ENCODE data around the gene CDH4. TPM values are rescaled to one million over a fixed set of nuclear protein-coding genes. Genes with fewer than 3 reads are reported as not detected.

CDH4 gene
- total RNA-seq, 3 donors from 2014 or later (not counting 1 experiment from before 2014, with no cell fraction given): 0.18 TPM; not detected in 2

DNA sequence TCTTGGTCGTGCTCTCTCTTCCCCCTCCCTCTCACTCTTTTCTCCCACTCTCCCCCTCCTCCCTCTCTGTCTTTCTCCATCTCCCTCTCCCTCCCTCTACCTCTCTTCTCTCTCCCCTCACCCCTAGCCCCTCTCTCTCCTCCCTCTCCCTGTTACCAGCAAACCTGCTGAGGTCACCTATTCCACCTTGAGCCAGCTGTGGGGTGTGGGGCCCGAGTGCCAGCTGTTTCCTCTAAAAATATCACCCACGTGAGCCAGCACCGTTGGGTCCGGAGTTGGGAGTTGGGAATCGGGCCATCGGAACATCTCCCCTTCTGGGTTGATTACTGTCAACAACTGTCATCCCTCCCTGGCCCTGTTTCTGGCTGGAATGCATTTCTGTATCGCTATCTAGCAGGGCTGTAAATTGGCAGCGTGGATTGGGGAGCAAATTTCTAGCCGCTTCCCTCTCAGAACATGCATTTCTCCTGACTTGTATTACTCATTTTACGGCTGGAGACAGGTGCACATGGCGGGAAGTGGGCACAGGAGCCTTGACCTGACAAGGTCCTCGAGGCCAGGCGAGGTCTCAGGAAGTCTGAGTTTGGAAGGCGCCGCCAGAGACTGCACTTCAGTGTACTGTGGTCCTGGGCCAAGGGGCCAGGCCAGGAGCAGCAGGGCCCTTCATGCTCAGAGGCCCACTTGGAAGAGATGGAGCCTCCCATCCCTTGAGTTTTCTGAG is 165.3 kb downstream of the CDH4 start:
- DNase-seq: no peak
- Mint-ChIP-seq H3K9me3 (no peaks in the 10 kb centered on the region), H3K27me3 (ENCODE audit: low read depth in 2 of 2) (no peaks in the 10 kb centered on the region), H3K27ac (no peak overlapping the region), H3K4me1 (no peaks in the 10 kb centered on the region), H3K4me3 (no peak overlapping the region), H3K36me3 (no peaks in the 10 kb centered on the region)
- no peak for ATAC-seq
- peaks cover 33% of the 10 kb centered on the region for H3K9me3 ChIP-seq (ENCODE audit: control insufficient read depth, insufficient read depth, low read length)
- H3K27me3 ChIP-seq (ENCODE audit: control insufficient read depth, insufficient read depth, low read length): no peaks in the 10 kb centered on the region
- no peak overlapping the region for H3K27ac ChIP-seq (ENCODE audit: low read length)
- intact Hi-C loops (cut with micrococcal nuclease): no loop called here
- no peaks in the 10 kb centered on the region for H3K4me1 ChIP-seq (ENCODE audit: control insufficient read depth, insufficient read depth, low read length)
- 80% methylated on average over 16 of the region's 16 CpGs for WGBS (ENCODE audit: insufficient coverage)
- TF ChIP-seq, protein P1, sequence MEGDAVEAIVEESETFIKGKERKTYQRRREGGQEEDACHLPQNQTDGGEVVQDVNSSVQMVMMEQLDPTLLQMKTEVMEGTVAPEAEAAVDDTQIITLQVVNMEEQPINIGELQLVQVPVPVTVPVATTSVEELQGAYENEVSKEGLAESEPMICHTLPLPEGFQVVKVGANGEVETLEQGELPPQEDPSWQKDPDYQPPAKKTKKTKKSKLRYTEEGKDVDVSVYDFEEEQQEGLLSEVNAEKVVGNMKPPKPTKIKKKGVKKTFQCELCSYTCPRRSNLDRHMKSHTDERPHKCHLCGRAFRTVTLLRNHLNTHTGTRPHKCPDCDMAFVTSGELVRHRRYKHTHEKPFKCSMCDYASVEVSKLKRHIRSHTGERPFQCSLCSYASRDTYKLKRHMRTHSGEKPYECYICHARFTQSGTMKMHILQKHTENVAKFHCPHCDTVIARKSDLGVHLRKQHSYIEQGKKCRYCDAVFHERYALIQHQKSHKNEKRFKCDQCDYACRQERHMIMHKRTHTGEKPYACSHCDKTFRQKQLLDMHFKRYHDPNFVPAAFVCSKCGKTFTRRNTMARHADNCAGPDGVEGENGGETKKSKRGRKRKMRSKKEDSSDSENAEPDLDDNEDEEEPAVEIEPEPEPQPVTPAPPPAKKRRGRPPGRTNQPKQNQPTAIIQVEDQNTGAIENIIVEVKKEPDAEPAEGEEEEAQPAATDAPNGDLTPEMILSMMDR (IDR thresholded peaks at IDR 0.05): no peak
- H3K4me3 ChIP-seq (ENCODE audit: low read length): no peak overlapping the region
- no peaks in the 10 kb centered on the region for H3K36me3 ChIP-seq (ENCODE audit: control insufficient read depth, insufficient read depth, low read length)

- no peak overlapping the region for H3K4me3 Mint-ChIP-seq
- H3K36me3 Mint-ChIP-seq: no peaks in the 10 kb centered on the region
Observed at GRCh38 chr20:61419010-61419409, 166.9 kb downstream of the CDH4 start.

GRCh38 chr20:61419501-61419900 is 167.4 kb downstream of the CDH4 start:
- H3K27me3 ChIP-seq (ENCODE audit: control insufficient read depth, insufficient read depth, low read length): no peaks in the 10 kb centered on the region
- TF ChIP-seq, protein P1 (IDR thresholded peaks at IDR 0.05): no peak
- intact Hi-C loops (cut with micrococcal nuclease): no loop called here
- Mint-ChIP-seq H3K36me3 (no peaks in the 10 kb centered on the region), H3K27ac (no peak overlapping the region), H3K27me3 (ENCODE audit: low read depth in 2 of 2) (no peaks in the 10 kb centered on the region), H3K4me3 (no peak overlapping the region), H3K9me3 (no peaks in the 10 kb centered on the region), H3K4me1 (no peaks in the 10 kb centered on the region)
- no peak overlapping the region for H3K27ac ChIP-seq (ENCODE audit: low read length)
- WGBS (ENCODE audit: insufficient coverage): 76% methylated on average over 6 of the region's 6 CpGs
- DNase-seq (no peak), ATAC-seq (no peak)
- H3K4me1 ChIP-seq (ENCODE audit: control insufficient read depth, insufficient read depth, low read length): no peaks in the 10 kb centered on the region
- H3K36me3 ChIP-seq (ENCODE audit: control insufficient read depth, insufficient read depth, low read length): no peaks in the 10 kb centered on the region
- H3K4me3 ChIP-seq (ENCODE audit: low read length): no peak overlapping the region
- peaks cover 23% of the 10 kb centered on the region for H3K9me3 ChIP-seq (ENCODE audit: control insufficient read depth, insufficient read depth, low read length)

More at GRCh38 chr20:61419010-61419409, 166.9 kb downstream of the CDH4 start:
- Histone ChIP-seq H3K27ac (ENCODE audit: low read length) (no peak overlapping the region), H3K27me3 (ENCODE audit: control insufficient read depth, insufficient read depth, low read length) (no peaks in the 10 kb centered on the region), H3K36me3 (ENCODE audit: control insufficient read depth, insufficient read depth, low read length) (no peaks in the 10 kb centered on the region), H3K4me1 (ENCODE audit: control insufficient read depth, insufficient read depth, low read length) (no peaks in the 10 kb centered on the region), H3K4me3 (ENCODE audit: low read length) (no peak overlapping the region), H3K9me3 (ENCODE audit: control insufficient read depth, insufficient read depth, low read length) (peaks cover 23% of the 10 kb centered on the region)
- H3K9me3 Mint-ChIP-seq: no peaks in the 10 kb centered on the region
- H3K27ac Mint-ChIP-seq: no peak overlapping the region
- H3K27me3 Mint-ChIP-seq (ENCODE audit: low read depth in 2 of 2): no peaks in the 10 kb centered on the region
- DNase-seq: no peak
- 89% methylated on average over 14 of the region's 14 CpGs for WGBS (ENCODE audit: insufficient coverage)
- no peaks in the 10 kb centered on the region for H3K4me1 Mint-ChIP-seq
- ATAC-seq: no peak
- TF ChIP-seq, protein P1 (IDR thresholded peaks at IDR 0.05): no peak
- intact Hi-C loops (cut with micrococcal nuclease): no loop called here

GRCh38 chr20:61420056-61420455 is 168.0 kb downstream of the CDH4 start:
- Histone ChIP-seq H3K27ac (ENCODE audit: low read length) (no peak overlapping the region), H3K4me3 (ENCODE audit: low read length) (no peak overlapping the region), H3K9me3 (ENCODE audit: control insufficient read depth, insufficient read depth, low read length) (peaks cover 28% of the 10 kb centered on the region), H3K27me3 (ENCODE audit: control insufficient read depth, insufficient read depth, low read length) (no peaks in the 10 kb centered on the region), H3K4me1 (ENCODE audit: control insufficient read depth, insufficient read depth, low read length) (no peaks in the 10 kb centered on the region), H3K36me3 (ENCODE audit: control insufficient read depth, insufficient read depth, low read length) (no peaks in the 10 kb centered on the region)
- Mint-ChIP-seq H3K27me3 (ENCODE audit: low read depth in 2 of 2) (no peaks in the 10 kb centered on the region), H3K27ac (no peak overlapping the region), H3K9me3 (no peaks in the 10 kb centered on the region), H3K4me1 (no peaks in the 10 kb centered on the region), H3K4me3 (no peak overlapping the region), H3K36me3 (no peaks in the 10 kb centered on the region)
- TF ChIP-seq, protein P1 (IDR thresholded peaks at IDR 0.05): no peak
- no peak for DNase-seq
- no peak for ATAC-seq
- WGBS (ENCODE audit: insufficient coverage): 88% methylated on average over 6 of the region's 6 CpGs
- intact Hi-C loops (cut with micrococcal nuclease): no loop called here
